GM12873 (cell line): ENCODE data around the gene ASB7.

Source experiments
- TF ChIP-seq, protein P1 (sequence below): IDR thresholded peaks from 2 replicates; pipeline ENCODE4 v1.5.1; 2012; ENCODE audit warnings: low read depth, mild to moderate bottlenecking, moderate library complexity, low read length, control low read depth; ENCODE audit not compliant: insufficient read depth; ENCODE audit errors: missing control alignments

The ASB7 gene

DNA sequence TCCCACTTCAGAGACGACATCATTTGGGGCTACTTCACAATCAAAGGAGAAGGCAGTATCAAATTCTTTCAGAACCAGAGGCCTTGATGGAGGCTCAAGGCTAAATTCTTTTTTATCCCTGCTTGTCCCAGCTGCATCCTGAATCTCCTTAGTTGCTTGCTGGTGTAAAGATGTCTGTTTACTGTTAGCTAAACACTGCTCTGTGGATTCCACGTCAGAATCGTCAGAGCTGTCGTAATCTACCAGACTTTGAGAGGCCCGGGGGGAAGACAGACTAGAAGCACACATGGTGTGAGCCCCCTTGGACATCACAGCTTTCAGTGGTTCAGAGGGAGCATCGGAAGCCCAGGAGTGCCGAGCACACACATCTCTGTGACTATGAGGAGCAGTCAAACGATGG is 33.0 kb upstream of the ASB7 start:
- TF ChIP-seq, protein P1, sequence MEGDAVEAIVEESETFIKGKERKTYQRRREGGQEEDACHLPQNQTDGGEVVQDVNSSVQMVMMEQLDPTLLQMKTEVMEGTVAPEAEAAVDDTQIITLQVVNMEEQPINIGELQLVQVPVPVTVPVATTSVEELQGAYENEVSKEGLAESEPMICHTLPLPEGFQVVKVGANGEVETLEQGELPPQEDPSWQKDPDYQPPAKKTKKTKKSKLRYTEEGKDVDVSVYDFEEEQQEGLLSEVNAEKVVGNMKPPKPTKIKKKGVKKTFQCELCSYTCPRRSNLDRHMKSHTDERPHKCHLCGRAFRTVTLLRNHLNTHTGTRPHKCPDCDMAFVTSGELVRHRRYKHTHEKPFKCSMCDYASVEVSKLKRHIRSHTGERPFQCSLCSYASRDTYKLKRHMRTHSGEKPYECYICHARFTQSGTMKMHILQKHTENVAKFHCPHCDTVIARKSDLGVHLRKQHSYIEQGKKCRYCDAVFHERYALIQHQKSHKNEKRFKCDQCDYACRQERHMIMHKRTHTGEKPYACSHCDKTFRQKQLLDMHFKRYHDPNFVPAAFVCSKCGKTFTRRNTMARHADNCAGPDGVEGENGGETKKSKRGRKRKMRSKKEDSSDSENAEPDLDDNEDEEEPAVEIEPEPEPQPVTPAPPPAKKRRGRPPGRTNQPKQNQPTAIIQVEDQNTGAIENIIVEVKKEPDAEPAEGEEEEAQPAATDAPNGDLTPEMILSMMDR: no peak

DNA sequence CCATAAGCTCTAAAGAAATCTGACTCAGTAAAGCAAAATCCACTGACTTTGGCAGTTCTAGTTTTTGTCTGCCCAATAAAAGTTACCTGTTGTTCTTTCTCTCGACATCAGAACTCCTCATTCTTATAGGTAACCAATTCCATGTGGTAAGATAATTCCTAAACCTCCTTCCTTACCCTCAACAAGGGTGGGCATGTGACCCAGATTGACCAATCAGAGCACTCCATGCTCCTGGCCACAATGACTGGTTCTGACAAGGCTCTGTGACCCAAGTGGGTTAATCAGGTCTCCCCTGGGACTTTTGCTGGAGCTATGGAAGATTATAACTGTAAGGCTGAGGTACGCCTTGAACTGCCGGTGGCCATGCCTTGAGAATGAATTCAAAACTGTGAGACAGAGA is 32.1 kb upstream of the ASB7 start:
- TF ChIP-seq, protein P1: no peak

DNA sequence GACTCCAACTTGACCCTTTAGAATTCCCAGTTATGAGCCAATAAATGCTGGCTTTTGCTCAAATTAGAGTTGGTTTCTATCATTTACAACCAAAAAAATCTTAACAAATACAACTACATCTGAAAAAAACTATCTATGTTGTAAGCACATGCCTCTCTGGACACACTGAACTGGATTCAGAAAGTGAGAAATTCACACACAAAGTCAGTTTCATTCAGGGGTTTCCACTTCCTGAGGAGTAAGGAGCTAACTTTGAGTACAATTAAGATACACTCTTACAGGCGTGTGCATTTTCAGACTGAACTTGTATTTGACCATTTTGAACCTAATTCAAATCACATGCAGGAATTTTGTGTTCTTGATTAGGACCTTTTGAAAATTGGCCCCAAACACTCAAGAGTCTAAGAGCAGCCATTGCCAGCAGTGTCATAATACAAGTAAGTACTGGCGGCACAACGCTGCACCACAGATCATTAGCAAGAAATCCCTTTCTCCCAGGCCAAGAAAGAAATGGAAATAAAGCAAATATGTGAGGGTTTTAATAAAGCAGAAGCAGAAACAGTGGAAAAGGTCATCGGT is 31.6 kb upstream of the ASB7 start:
- TF ChIP-seq, protein P1: no peak

DNA sequence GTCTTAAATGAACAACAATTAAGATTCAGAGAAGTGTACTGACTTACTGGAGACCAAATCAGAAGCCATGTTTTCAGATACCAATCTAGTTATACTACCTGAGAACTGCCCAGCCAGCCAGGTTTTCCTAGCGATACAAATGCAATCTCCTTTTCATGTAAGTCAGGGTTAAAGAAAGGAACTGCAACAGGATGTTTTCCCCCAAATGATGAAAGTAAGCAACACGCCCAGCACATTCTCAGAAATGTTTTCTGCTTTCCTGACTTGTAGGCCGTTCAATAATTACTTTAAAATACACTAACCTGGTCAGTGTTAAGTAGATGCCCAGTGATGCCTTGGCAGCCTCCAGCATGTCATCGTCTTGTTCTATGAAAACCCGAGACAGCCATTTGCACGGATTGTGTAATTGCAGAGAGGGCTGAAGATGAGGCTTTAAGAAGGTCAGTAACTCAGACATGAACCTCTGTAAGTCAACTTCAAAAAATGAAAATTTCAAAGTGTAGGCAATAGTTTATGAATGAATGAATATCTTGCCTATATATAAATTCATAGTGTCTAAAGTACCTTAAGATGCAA is 30.7 kb upstream of the ASB7 start:
- TF ChIP-seq, protein P1: no peak

DNA sequence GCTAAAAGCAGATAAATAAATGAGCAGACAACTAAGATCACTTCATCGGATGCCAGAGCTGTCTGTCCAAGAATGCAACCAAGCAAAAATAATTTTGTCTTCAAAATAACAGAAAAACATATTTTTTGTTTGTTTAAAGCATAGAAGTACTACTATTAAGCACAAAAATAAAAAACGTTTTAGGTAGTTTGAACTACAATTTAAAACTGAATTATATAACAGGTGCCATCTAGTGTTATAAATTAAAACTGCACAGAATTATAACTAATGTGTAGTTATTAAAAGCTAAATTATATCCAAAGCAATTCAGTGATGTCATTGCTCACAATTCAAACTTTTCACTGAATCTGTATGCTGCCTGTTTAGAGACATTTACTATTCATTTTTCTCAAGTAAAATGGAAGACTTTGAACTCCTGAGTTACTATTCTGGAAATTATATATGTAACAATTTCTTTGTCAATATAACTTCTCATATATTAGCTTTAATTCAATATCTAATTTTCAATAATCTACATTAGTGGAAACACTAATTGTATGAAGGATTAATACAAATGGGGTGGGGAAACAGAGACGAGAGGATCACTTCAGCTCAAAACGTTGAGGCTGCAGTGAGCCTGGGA is 29.9 kb upstream of the ASB7 start:
- TF ChIP-seq, protein P1: no peak

DNA sequence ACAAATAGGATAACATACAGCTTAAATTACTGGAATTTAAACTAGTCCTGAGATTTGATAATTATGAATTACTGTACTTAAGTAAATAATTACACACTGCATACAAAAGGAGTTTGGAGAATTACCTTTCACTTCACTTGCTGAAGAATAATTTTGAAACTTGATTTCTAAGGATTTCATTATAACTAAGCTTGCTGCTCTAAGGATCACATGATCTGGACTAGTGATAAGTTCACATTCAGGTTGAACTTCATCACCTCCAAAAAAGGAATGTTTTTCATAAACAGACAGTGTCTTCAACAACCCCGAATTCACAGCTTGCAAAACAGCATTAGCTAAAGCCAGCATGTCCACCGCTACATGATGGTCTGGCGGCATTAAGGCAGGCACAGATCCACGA is 28.9 kb upstream of the ASB7 start:
- TF ChIP-seq, protein P1: no peak

DNA sequence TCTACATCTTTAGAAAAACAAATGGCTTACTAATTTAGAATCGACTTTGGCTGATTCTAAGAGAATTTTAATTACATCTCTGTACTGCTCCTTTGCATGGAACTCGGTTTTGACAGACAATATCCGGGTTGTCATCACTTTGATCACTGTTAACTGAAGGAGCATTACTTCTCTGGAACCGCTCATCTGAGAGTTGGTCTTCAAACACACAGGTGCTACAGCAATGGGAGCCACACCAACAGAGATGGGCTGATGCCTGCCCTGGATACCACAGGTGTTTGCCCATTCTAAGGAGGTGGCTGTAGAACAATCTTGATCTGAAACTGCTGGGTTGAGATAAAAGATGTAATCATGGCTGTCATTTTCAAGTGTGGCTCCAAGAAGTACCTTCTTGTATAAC is 22.0 kb upstream of the ASB7 start:
- TF ChIP-seq, protein P1: no peak
